Dendritic cell treated with granulocyte-macrophage colony-stimulating factor and Interleukin-4, amounts not matched to agents 40 ng/mL and 50 ng/mL, for 4 days (primary cell): ENCODE data around the gene RHO.
A peak's percentile ranks its signal among the peaks of the same experiment; 100 is the strongest.

ENCODE experiments used
- H3K27ac Mint-ChIP-seq: one replicate; pipeline ENCODE4 v1.8.0; 2022; ENCODE audit warnings: mild to moderate bottlenecking, mixed read lengths
- H3K27me3 Mint-ChIP-seq: one replicate; pipeline ENCODE4 v1.8.0; 2022; ENCODE audit warnings: mild to moderate bottlenecking, mixed read lengths
- H3K36me3 Mint-ChIP-seq: one replicate; pipeline ENCODE4 v1.8.0; 2022; ENCODE audit warnings: low read depth, mixed read lengths
- H3K4me1 Mint-ChIP-seq: one replicate; pipeline ENCODE4 v1.8.0; 2022; ENCODE audit warnings: low read depth, mixed read lengths
- H3K4me3 Mint-ChIP-seq: one replicate; pipeline ENCODE4 v1.8.0; 2022; ENCODE audit warnings: mild to moderate bottlenecking, moderate library complexity, mixed read lengths
- H3K9me3 Mint-ChIP-seq: one replicate; pipeline ENCODE4 v1.8.0; 2022; ENCODE audit warnings: mixed read lengths
- intact Hi-C: fragments of 100-400 bp; cut with micrococcal nuclease; formaldehyde crosslinking; loops from one replicate; pipeline ENCODE4 v1.15.0; 2022

Gene RHO

GRCh38 chr3:129549006-129549800, 20.8 kb downstream of the RHO start:
- no peaks in the 10 kb centered on the region for H3K9me3 Mint-ChIP-seq
- H3K27me3 Mint-ChIP-seq, result no peaks in the 10 kb centered on the region
- H3K4me1 Mint-ChIP-seq, result peaks cover 36% of the 10 kb centered on the region
- peaks cover 2% of the 10 kb centered on the region for H3K36me3 Mint-ChIP-seq
- intact Hi-C loops, result no loop called here
- H3K4me3 Mint-ChIP-seq, result no peak overlapping the region
- no peak overlapping the region for H3K27ac Mint-ChIP-seq

GRCh38 chr3:129549805-129550204, 21.4 kb downstream of the RHO start:
- Mint-ChIP-seq H3K27me3 (no peaks in the 10 kb centered on the region), H3K4me1 (peaks cover 42% of the 10 kb centered on the region), H3K36me3 (peaks cover 8% of the 10 kb centered on the region), H3K9me3 (no peaks in the 10 kb centered on the region), H3K27ac (no peak overlapping the region), H3K4me3 (no peak overlapping the region)
- intact Hi-C loops, result no loop called here

- no peak overlapping the region for H3K4me3 Mint-ChIP-seq
- intact Hi-C loops, result no loop called here
These were observed 24.0 kb downstream of the RHO start for GRCh38 chr3:129552287-129553050.

GRCh38 chr3:129553171-129553570, 24.7 kb downstream of the RHO start:
- Mint-ChIP-seq H3K4me3 (no peak overlapping the region), H3K27me3 (no peaks in the 10 kb centered on the region), H3K36me3 (peaks cover 42% of the 10 kb centered on the region), H3K9me3 (no peaks in the 10 kb centered on the region), H3K27ac (no peak overlapping the region), H3K4me1 (peaks cover 65% of the 10 kb centered on the region)
- intact Hi-C loops, result no loop called here

More at GRCh38 chr3:129552287-129553050, 24.0 kb downstream of the RHO start:
- H3K36me3 Mint-ChIP-seq, result peaks cover 35% of the 10 kb centered on the region
- no peaks in the 10 kb centered on the region for H3K9me3 Mint-ChIP-seq
- no peaks in the 10 kb centered on the region for H3K27me3 Mint-ChIP-seq
- H3K27ac Mint-ChIP-seq, result no peak overlapping the region
- H3K4me1 Mint-ChIP-seq, result peaks cover 61% of the 10 kb centered on the region

- Mint-ChIP-seq H3K9me3 (no peaks in the 10 kb centered on the region), H3K4me3 (no peak overlapping the region), H3K27me3 (no peaks in the 10 kb centered on the region), H3K36me3 (peaks cover 47% of the 10 kb centered on the region), H3K27ac (no peak overlapping the region), H3K4me1 (peaks cover 62% of the 10 kb centered on the region)
- intact Hi-C loops, result no loop called here
These were observed 25.3 kb downstream of the RHO start for GRCh38 chr3:129553719-129554118.

- H3K27ac Mint-ChIP-seq, result peak overlapping the region; percentile 50
- intact Hi-C loops, result no loop called here
- no peaks in the 10 kb centered on the region for H3K27me3 Mint-ChIP-seq
- H3K36me3 Mint-ChIP-seq, result peaks cover 55% of the 10 kb centered on the region
- H3K9me3 Mint-ChIP-seq, result no peaks in the 10 kb centered on the region
- H3K4me3 Mint-ChIP-seq, result no peak overlapping the region
- H3K4me1 Mint-ChIP-seq, result peaks cover 54% of the 10 kb centered on the region
These were observed 26.1 kb downstream of the RHO start for GRCh38 chr3:129554356-129555152.

- peaks cover 48% of the 10 kb centered on the region for H3K4me1 Mint-ChIP-seq
- H3K36me3 Mint-ChIP-seq, result peaks cover 61% of the 10 kb centered on the region
- intact Hi-C loops, result no loop called here
- no peak overlapping the region for H3K4me3 Mint-ChIP-seq
- no peak overlapping the region for H3K27ac Mint-ChIP-seq
- H3K9me3 Mint-ChIP-seq, result no peaks in the 10 kb centered on the region
- no peaks in the 10 kb centered on the region for H3K27me3 Mint-ChIP-seq
These were observed 26.7 kb downstream of the RHO start for GRCh38 chr3:129555153-129555550.

- Mint-ChIP-seq H3K27ac (peak overlapping the region; percentile 63), H3K9me3 (no peaks in the 10 kb centered on the region), H3K4me3 (no peak overlapping the region), H3K27me3 (no peaks in the 10 kb centered on the region), H3K4me1 (peaks cover 50% of the 10 kb centered on the region), H3K36me3 (peaks cover 68% of the 10 kb centered on the region)
- intact Hi-C loops, result no loop called here
These were observed 27.3 kb downstream of the RHO start for GRCh38 chr3:129555616-129556357.

GRCh38 chr3:129556358-129556695, 27.9 kb downstream of the RHO start:
- intact Hi-C loops, result no loop called here
- Mint-ChIP-seq H3K27me3 (no peaks in the 10 kb centered on the region), H3K4me1 (peaks cover 52% of the 10 kb centered on the region), H3K9me3 (no peaks in the 10 kb centered on the region), H3K4me3 (no peak overlapping the region), H3K27ac (peak overlapping the region; percentile 63), H3K36me3 (peaks cover 73% of the 10 kb centered on the region)

DNA sequence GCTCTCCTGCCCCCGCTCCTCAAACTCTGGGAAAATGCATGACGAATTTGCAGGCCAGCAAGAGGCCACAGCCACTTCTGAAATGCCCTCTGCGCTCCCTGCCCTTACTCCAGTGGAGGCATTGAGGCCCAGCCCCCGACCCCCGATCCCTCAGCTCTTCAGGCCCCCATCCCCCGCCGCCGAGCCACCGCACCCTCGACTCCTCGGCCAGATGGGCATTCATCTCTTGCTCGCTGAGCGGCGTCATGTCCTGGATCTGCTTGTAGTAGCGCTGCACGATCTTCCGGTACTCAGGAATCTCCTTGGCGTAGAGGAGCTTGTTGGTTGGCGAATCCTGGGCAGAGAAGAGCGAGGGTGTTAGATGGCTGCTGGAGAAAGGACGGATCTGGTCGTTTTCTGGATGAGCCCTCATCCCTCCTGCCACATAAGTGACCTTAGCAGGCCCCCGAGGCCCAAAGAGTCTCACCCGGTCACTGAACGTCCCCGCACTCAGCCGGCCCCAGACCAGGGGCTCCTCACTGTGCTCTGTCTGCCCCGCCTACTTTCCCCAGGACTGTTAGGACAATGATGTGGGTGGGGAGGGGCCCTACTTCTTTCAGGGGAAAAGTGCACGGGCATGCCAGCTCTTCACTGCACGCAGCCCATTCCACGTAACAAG, 28.6 kb downstream of the RHO start:
- peaks cover 80% of the 10 kb centered on the region for H3K36me3 Mint-ChIP-seq
- H3K27ac Mint-ChIP-seq, result no peak overlapping the region
- H3K27me3 Mint-ChIP-seq, result no peaks in the 10 kb centered on the region
- intact Hi-C loops, result no loop called here
- no peaks in the 10 kb centered on the region for H3K9me3 Mint-ChIP-seq
- H3K4me3 Mint-ChIP-seq, result no peak overlapping the region
- peaks cover 52% of the 10 kb centered on the region for H3K4me1 Mint-ChIP-seq

DNA sequence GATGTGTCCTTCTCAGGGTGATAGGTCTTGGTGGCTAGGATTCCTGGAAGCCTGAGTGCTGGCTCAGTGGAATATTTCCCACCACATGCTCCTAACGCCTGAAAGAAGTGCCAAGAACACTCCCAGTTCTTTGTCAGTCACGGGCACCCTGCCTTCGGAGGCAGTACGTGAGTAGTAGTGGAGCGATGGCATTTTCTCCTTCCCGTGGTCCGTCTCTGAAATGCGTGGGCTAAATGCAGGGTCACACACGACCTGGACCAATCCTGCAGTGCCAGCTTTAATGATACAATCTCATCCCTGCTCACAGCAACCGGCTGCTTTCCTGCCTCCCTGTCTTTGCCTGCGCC, 29.1 kb downstream of the RHO start:
- Mint-ChIP-seq H3K9me3 (no peaks in the 10 kb centered on the region), H3K27me3 (no peaks in the 10 kb centered on the region), H3K36me3 (peaks cover 85% of the 10 kb centered on the region), H3K4me3 (no peak overlapping the region), H3K27ac (no peak overlapping the region), H3K4me1 (peaks cover 50% of the 10 kb centered on the region)
- intact Hi-C loops, result no loop called here

DNA sequence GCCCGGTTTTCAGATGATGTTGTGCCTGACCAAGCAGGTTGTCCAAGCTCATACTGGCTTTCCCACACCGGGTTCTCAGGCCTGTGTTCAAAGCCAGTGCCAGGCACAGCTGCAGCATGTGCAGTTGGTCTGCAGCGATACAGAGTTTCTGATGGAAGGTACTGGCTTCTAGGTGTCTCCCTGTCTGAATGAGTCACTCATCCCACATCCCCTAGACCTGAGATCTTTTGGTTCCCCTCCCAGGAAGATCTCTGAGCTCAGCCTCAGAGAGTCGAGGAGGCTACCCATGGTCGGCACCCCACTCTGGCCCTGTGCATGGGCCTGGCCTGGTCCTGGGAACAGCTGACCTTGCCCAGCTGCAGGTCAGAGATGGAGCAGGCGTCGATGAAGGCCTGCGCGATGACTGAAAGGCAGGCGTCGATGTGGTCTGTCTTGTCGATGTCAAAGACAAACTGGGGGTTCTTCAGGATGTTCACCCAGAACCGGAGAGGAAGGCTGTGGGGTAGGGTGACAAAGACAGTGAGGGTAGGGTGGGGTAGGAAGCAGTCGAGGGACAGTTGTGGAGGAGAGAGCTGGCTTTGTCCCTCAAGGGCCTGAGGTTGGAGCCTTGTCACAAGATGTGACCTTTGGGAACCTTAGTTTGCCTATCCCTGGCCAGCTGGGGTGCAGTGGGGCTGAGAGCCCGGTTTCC, 29.8 kb downstream of the RHO start:
- Mint-ChIP-seq H3K27me3 (no peaks in the 10 kb centered on the region), H3K4me1 (peaks cover 43% of the 10 kb centered on the region), H3K27ac (no peak overlapping the region), H3K9me3 (no peaks in the 10 kb centered on the region), H3K4me3 (no peak overlapping the region), H3K36me3 (peaks cover 92% of the 10 kb centered on the region)
- intact Hi-C loops, result no loop called here
